HG02610 (cell line): ENCODE data around the gene IRF1.
"Not testable (repeated sequence)": the region's sequence is repeated elsewhere in the genome, so short reads cannot be mapped to it uniquely, and the experiment has no call there.

Experiments
- ATAC-seq: cut with Tn5 transposase; IDR thresholded peaks from one replicate; pipeline ENCODE4 v1.9.1; 2021; ENCODE audit warnings: mild to moderate bottlenecking, moderate library complexity; ENCODE audit not compliant: unreplicated experiment

The IRF1 gene

GRCh38 chr5:132487841-132488555 lies 2.6 kb downstream of the IRF1 start:
- no peak for ATAC-seq

DNA sequence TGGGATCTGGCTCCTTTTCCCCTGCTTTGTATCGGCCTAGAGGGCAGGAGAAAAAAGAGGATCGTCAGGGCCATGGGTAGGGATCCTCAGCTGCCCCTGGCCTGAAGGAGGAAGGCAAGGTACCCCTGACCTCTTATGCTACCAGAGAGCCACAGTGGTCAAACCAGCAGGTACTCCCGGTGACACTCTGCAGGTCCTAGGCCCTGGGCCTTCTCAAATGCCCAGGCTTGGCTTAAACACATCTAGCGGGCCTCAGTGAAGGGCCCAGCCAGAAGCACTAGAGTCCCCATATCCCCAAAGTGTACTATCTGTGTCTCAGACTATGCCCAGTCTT lies 3.5 kb downstream of the IRF1 start:
- no peak for ATAC-seq

DNA sequence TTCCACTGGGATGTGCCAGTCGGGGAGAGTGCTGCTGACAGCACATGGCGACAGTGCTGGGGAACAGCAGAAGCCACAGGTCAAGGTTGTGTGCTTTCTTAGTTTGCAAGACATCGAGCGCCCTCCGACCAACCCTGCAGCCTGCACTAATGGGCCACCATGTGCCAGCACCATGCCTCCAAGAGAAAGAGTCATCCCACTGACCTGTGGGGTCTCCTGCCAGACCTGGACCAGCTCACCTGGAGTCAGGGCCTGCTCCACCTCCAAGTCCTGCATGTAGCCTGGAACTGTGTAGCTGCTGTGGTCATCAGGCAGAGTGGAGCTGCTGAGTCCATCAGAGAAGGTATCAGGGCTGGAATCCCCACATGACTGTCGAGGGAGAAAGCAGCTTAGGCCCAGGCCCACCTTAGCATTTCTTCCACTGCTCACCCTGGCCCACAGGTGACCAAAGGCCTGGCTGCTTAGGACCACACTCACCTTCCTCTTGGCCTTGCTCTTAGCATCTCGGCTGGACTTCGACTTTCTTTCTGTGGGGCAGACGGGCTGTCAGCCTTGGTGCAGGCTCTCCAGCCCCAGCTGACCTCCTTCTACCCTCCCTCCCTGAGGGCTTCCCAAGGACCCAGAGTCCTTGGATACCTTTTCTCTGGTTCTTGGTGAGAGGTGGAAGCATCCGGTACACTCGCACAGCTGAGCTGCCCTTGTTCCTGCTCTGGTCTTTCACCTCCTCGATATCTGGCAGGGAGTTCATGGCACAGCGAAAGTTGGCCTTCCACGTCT lies 4.1 kb downstream of the IRF1 start:
- no peak for ATAC-seq

GRCh38 chr5:132485641-132486317 lies 4.8 kb downstream of the IRF1 start:
- no peak for ATAC-seq

GRCh38 chr5:132484876-132485640 lies 5.5 kb downstream of the IRF1 start:
- not testable (repeated sequence) for ATAC-seq

- no peak for ATAC-seq
These were observed 6.2 kb downstream of the IRF1 start for GRCh38 chr5:132484391-132484725.

DNA sequence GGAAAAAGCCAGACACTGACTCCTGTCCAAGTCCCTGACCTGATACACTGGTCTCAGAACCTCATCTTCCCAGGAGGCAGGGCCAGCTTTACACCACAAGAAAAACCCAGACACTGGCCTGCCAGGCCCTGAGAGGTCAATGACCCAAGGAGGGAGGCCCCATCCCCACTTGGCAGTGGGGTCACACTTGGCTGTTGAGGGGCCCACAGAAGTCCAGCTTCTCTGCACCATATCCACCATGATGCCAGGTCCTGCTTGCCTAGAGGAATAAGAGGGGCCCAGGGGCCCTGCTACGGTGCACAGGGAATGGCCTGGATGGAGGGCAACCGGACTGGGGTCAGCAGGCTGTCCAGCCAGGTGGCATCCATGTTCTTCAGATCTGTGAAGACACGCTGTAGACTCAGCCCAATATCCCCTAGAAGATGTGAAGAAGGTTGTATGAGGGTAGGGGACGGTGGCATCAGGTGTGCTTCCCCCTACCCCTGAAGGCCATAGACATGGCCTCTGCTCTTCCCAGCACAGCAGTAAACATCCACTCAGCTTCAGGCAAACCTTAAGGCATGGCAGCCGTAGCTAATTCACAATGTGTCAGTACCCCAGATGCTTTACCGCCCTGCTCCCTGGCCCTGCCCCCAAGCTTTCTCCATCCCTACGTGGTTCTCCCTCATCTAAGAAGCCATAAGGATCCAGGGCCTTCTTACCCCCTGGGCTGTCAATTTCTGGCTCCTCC lies 6.7 kb downstream of the IRF1 start:
- no peak for ATAC-seq

GRCh38 chr5:132483101-132483500 lies 7.5 kb downstream of the IRF1 start:
- ATAC-seq = no peak

DNA sequence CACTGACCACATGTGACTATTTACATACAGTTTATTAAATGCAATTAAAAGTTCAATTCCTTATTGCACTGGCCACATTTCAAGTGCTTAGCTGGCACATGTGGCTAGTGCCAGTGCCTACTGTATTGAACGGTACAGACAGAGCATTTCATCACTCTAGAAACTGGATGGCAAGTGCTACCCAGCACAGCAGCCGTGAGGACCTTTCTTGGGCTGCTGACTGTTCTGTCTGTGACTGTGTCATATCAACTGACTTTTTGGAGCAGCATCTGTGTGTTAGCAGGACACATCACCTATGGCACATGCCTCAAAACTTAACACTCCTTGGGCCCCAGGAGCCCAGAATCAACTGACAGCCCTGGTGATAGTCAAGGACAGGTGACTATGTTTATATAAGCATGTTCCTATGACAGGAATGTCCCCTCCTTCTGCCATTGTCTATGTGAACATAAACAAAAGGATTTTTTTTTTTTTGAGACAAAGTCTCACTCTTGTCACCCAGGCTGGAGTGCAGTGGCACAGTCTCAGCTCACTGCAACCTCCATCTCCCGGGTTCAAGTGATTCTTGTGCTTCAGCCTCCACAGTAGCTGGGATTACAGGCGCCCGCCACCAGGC lies 8.9 kb downstream of the IRF1 start:
- no peak for ATAC-seq

DNA sequence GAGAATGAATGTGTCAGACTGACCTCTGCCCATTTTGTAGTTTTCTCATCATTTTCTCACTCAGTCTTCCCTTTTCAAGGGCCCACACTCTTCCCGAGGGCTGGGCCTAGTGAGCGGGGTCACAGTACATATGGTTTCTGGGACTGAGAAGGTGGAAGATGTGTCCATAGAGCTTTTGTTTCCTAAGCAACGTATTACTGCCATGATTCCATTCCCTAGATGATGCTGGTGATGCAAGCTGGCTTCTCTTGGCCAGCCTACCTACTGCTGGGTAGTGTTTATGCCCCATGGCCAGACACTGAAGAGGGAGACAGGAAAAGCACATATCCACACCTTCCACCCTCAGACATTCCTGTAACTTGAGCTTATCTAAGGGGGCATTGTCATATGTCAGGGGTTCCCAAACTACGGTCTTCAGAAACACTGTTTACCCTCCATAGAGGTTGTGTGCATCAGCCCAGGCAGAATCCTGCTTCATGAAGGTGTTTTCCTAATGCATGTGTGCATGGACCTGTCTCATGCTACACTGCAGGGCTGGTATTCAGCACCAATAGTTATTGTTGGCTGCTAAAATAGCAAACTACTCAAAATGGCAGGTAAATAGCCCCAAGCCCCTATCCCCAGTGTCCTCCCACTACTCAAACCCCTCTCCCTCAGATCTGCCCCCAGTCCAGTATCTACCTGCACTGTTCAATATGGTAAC lies 9.5 kb downstream of the IRF1 start:
- ATAC-seq = no peak

- no peak for ATAC-seq
These were observed 10.1 kb downstream of the IRF1 start for GRCh38 chr5:132480546-132480892.

DNA sequence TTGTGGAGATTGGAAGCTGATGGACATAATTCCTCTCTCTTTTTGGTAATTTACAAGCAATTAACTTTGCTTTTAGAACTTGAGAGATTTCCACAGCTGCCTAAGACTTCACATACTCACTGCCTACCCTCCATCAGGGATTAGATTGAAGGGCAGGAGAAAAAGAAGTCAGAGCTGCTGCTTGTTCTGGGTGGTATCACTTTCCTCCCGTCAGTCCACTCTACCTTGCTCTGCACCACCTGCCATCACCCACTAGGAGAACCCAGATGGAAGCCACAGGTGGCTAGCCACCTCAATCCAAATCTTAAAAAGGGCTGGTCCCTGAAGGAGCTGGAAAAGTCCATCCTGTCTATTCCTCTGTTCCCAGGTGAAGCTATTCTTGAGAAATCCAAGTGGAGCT lies 10.5 kb downstream of the IRF1 start:
- ATAC-seq = no peak

DNA sequence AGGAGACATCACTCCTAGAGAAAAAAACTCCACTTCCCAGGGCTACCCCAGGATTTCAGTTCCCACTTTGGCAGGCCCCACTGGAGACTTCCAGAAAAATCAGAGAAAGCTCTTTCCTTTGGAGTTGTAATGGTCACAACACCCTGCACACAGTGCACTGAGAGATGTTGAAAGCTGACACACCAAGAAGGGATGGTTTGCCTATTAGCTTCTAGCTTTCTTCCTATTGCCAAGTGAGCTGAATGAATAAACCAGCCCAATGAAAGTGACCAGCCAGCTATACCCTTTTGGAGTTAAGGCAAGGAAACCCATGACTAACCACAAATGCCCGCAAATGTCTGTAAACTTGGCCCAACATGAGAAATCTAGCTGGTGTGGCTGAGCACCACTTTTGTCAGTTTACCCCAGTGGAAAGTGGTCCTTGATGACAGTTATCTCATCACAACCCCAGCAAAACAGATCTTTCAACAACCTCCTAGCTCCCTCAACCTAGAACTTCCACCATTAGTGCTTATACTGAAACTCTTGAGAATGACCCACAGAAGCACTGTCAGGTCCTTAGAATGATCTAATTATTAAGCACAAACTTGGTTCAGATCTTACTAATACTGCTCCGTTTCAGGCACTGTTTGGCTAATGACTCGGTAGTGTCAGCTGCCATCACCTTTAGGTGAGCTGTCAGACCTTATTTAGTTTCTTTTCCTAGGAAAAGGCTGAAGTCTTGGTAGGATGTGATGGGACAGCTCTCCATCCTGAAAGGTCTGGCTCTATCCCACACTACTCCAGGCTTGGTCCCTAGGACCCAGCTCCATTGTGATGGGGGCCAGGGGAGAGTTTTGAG lies 11.2 kb downstream of the IRF1 start:
- ATAC-seq = peak; percentile 51

DNA sequence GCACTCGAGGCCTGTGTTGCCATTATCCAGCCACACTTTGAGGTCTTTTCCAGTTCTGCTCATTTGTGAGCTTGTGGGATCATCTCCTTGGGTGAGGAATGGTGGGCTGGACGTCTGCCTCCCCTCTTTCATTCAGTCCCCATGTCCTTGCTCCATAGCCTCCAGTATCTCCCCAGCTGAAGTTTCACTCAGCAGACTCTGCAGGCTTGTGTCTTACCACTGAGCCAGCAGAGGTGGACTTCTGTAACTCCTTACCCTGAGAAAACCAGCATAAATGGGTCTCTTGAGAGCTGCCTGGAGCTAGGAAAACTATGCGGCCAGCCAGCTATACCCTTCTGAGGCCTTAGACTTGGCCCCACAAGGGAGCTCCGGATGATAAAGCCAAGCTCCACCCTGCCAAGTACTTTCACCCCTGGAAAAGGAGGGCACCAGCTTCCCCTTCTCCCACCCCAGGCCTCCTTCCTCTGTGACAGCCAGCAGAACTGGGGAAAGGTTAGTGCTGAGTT lies 12.2 kb downstream of the IRF1 start:
- no peak for ATAC-seq

- ATAC-seq = no peak
These were observed 12.7 kb downstream of the IRF1 start for GRCh38 chr5:132477784-132478365.

DNA sequence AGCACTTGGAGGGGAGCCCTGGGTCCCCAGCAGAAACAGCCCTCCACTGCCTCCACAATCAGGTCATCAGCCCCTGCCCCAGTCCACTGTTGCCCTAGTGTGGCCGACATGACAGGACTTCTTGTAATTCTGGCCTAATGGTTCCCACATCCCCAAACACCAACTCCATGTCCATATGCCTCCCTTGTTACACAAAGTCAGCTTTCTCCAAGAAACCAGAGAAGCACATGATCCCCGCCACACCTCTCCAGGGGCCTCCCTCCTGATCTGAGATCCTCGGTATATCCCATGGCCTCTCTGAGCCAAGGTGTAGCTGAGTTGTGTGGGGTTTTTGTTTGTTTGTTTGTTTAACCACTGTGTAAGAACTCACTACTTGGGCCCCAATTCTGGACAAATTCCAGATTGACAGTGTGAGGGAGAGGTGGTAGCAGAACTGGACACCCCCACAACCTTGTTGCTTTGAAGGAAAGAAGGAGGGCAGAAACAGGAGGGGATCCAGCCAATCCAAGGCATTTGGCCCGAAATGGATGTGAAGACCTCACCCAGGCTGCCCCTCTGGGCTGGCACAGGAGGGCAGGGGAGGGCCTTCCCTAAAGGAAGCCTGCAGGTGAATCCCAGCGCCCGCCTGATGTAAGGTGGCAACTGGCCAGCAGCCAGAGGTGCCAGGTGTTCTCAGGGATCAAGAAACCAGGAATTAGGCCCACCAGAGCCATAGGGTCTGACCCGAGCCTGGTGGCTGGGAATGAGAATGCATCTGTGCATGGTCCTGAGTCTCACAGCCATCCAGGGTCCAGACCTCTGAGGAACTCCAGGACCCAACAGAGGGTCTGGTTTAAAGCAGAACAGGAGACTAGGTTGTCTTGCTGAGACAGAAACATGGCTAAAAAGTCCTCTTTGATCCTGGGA lies 13.4 kb downstream of the IRF1 start:
- ATAC-seq = no peak
